Measurements from ENCODE around the gene ADPRHL1. TPM values are rescaled to one million over a fixed set of nuclear protein-coding genes. Genes with fewer than 3 reads are reported as not detected.

ADPRHL1 gene
- total RNA-seq, 2 donors from 2014 or later = 1.6 to 2.9 TPM

GRCh38 chr13:113408562-113408961, 44.7 kb downstream of the ADPRHL1 start:
- Mint-ChIP-seq H3K4me3 (no peak overlapping the region), H3K9me3 (peaks cover 4% of the 10 kb centered on the region), H3K4me1 (no peaks in the 10 kb centered on the region), H3K36me3 (ENCODE audit: low read depth) (peaks cover 2% of the 10 kb centered on the region), H3K27ac (no peak overlapping the region), H3K27me3 (ENCODE audit: insufficient read depth) (no peaks in the 10 kb centered on the region)
- TF ChIP-seq CTCF (conservative IDR thresholded peaks at IDR 0.05) = no peak
- Histone ChIP-seq H3K27ac (ENCODE audit: low read depth, low read length) (no peak overlapping the region), H3K36me3 (ENCODE audit: control insufficient read depth, insufficient read depth, low read length) (no peaks in the 10 kb centered on the region), H3K4me1 (ENCODE audit: control insufficient read depth, insufficient read depth, low read length) (no peaks in the 10 kb centered on the region), H3K27me3 (ENCODE audit: control insufficient read depth, insufficient read depth, low read length, poor library complexity, severe bottlenecking) (no peaks in the 10 kb centered on the region), H3K9me3 (ENCODE audit: control insufficient read depth, low read length) (no peaks in the 10 kb centered on the region), H3K4me3 (ENCODE audit: low read length) (no peak overlapping the region), H3K9ac (ENCODE audit: extremely low read depth, low read length, poor library complexity, severe bottlenecking) (no peak overlapping the region)
- 88 to 100% methylated on average over 3 of the region's 3 CpGs for WGBS, 2 experiments (ENCODE audit: insufficient coverage in 1 of 2, insufficient read length in 1 of 2)
- DNase-seq = peak; percentile 31

DNA sequence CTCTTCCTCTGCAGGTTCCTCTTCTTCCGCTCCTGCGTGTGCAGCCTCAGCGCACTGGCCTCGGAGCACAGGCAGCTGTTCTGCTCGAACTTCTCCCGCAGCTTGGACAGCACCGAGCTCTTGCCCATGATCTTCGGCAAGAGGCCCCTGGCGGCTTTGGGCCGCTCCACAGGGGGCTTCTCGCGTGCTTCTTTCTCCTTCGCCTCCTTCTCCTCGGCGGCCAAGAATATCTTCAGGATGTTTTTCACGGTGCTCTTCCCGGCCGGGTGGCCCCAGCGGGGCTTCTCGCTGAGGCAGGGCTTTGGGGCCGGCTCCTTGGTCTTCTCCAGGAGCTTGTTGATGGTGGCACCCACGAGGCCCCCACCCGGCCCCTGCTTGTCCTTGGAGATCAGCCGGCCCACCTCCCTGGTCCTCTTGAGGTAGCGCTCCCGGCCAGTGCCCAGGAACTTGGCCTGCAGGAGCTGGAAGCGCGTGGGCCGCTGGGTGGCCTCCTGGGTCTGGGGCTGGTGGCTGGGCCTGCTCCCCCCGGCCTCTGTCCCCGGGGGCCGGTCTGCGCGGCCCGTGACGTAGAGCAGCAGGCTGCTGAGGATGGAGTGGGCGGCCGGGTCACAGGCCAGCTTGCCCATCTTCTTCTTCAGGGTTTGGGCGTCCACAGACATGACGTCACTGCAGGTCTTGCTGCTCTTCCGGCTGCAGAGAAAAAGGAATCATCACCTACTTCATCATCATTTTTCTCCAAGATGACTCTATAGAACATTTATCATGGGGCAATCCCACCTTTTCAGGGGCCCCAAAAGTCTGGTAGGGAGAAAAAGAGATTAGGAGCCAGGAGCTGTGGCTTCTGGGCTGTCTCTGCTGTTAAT, 45.5 kb downstream of the ADPRHL1 start:
- peak; percentile 50 for DNase-seq
- H3K4me1 ChIP-seq (ENCODE audit: control insufficient read depth, insufficient read depth, low read length) = no peaks in the 10 kb centered on the region

DNA sequence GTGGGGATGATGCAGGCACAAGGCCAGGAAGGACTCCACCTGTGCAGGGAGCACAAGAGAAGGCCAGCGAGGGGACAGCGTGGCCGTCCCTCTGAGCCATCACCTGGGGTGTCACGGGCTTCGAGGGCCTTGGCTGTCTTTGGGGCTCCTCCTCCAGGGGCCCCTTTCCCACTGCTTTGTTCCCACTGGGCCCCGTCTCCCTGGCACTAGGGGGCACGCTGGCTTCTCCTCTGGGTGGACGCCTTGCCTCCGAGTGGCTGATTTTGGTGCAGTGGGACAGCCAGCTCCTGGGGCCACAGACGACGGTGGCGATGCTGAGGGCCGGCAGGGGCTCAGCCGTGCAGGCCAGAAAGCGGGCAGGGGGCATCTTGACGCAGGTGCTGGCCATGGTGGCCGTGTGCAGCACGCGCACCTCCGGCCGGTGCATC, 46.2 kb downstream of the ADPRHL1 start:
- H3K27ac Mint-ChIP-seq = no peak overlapping the region
- peaks cover 2% of the 10 kb centered on the region for H3K9me3 Mint-ChIP-seq
- no peaks in the 10 kb centered on the region for H3K4me1 ChIP-seq (ENCODE audit: control insufficient read depth, insufficient read depth, low read length)
- whole genome bisulfite sequencing, 2 experiments (ENCODE audit: insufficient coverage in 1 of 2, insufficient read length in 1 of 2) = 94 to 96% methylated on average over 10 to 21 of the region's 21 CpGs
- H3K9me3 ChIP-seq (ENCODE audit: control insufficient read depth, low read length) = no peaks in the 10 kb centered on the region
- no peaks in the 10 kb centered on the region for H3K36me3 Mint-ChIP-seq (ENCODE audit: low read depth)
- no peaks in the 10 kb centered on the region for H3K36me3 ChIP-seq (ENCODE audit: control insufficient read depth, insufficient read depth, low read length)
- no peak overlapping the region for H3K4me3 Mint-ChIP-seq
- no peaks in the 10 kb centered on the region for H3K4me1 Mint-ChIP-seq
- TF ChIP-seq CTCF (conservative IDR thresholded peaks at IDR 0.05) = no peak
- no peaks in the 10 kb centered on the region for H3K27me3 Mint-ChIP-seq (ENCODE audit: insufficient read depth)
- H3K27ac ChIP-seq (ENCODE audit: low read depth, low read length) = no peak overlapping the region
- no peak overlapping the region for H3K4me3 ChIP-seq (ENCODE audit: low read length)
- H3K27me3 ChIP-seq (ENCODE audit: control insufficient read depth, insufficient read depth, low read length, poor library complexity, severe bottlenecking) = no peaks in the 10 kb centered on the region
- peak; percentile 33 for DNase-seq
- H3K9ac ChIP-seq (ENCODE audit: extremely low read depth, low read length, poor library complexity, severe bottlenecking) = no peak overlapping the region

More for the DNA sequence above, 45.5 kb downstream of the ADPRHL1 start:
- Histone ChIP-seq H3K4me3 (ENCODE audit: low read length) (no peak overlapping the region), H3K9ac (ENCODE audit: extremely low read depth, low read length, poor library complexity, severe bottlenecking) (no peak overlapping the region), H3K9me3 (ENCODE audit: control insufficient read depth, low read length) (no peaks in the 10 kb centered on the region), H3K27me3 (ENCODE audit: control insufficient read depth, insufficient read depth, low read length, poor library complexity, severe bottlenecking) (no peaks in the 10 kb centered on the region), H3K27ac (ENCODE audit: low read depth, low read length) (no peak overlapping the region), H3K36me3 (ENCODE audit: control insufficient read depth, insufficient read depth, low read length) (no peaks in the 10 kb centered on the region)
- no peak for TF ChIP-seq CTCF (conservative IDR thresholded peaks at IDR 0.05)
- Mint-ChIP-seq H3K27ac (no peak overlapping the region), H3K4me3 (no peak overlapping the region), H3K36me3 (ENCODE audit: low read depth) (no peaks in the 10 kb centered on the region), H3K27me3 (ENCODE audit: insufficient read depth) (no peaks in the 10 kb centered on the region), H3K9me3 (peaks cover 2% of the 10 kb centered on the region), H3K4me1 (no peaks in the 10 kb centered on the region)
- WGBS, 2 experiments (ENCODE audit: insufficient coverage in 1 of 2, insufficient read length in 1 of 2) = 91 to 92% methylated on average over 22 to 41 of the region's 41 CpGs
